PC-3 (cell line): ENCODE results near the gene STOML3.

Experiments
- EZH2 ChIP-seq: fragments of 300-600 bp; sonication (generic); IDR thresholded peaks from one replicate; pipeline ENCODE4 v1.6.1; 2017; ENCODE audit warnings: antibody characterized with exemption, mild to moderate bottlenecking, low read length; ENCODE audit not compliant: unreplicated experiment
- EZH2phosphoT487 ChIP-seq: fragments of 300-600 bp; sonication (generic); IDR thresholded peaks from 2 replicates; pipeline ENCODE4 v1.6.1; 2018; ENCODE audit warnings: mild to moderate bottlenecking, antibody characterized with exemption, low read length, borderline replicate concordance
- TF ChIP-seq, protein P1 (sequence below): fragments of 300-600 bp; sonication (generic); conservative IDR thresholded peaks from 2 replicates; pipeline ENCODE4 v1.5.1; 2017; ENCODE audit warnings: antibody characterized with exemption, low read depth, mild to moderate bottlenecking, low read length

DNA sequence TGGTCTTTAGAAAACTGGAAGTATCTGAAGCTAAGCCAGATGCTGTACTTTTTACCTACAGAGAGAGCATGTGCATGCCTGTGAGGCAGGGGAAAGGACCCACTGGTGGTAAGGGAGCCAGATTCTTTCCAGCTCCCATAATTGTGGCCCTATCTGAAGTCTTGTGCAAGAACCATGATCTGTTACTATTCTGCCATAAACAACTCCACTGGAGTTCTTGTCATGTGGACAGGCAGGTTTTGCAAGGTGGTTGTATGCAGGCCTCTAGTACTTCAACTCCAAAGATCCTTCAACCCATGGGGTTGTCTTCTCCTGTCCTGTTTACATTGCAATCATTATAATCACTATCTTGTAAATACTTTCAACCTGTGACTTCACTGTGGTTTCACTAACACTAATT, 33.1 kb upstream of the STOML3 start:
- TF ChIP-seq, protein P1, sequence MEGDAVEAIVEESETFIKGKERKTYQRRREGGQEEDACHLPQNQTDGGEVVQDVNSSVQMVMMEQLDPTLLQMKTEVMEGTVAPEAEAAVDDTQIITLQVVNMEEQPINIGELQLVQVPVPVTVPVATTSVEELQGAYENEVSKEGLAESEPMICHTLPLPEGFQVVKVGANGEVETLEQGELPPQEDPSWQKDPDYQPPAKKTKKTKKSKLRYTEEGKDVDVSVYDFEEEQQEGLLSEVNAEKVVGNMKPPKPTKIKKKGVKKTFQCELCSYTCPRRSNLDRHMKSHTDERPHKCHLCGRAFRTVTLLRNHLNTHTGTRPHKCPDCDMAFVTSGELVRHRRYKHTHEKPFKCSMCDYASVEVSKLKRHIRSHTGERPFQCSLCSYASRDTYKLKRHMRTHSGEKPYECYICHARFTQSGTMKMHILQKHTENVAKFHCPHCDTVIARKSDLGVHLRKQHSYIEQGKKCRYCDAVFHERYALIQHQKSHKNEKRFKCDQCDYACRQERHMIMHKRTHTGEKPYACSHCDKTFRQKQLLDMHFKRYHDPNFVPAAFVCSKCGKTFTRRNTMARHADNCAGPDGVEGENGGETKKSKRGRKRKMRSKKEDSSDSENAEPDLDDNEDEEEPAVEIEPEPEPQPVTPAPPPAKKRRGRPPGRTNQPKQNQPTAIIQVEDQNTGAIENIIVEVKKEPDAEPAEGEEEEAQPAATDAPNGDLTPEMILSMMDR = no peak
- TF ChIP-seq EZH2 (no peak), EZH2phosphoT487 (no peak)
